Measurements from ENCODE around the gene POP4. TPM values are rescaled to one million over a fixed set of nuclear protein-coding genes. Genes with fewer than 3 reads are reported as not detected.
A peak's percentile ranks its signal among the peaks of the same experiment; 100 is the strongest.
"Not testable (repeated sequence)": the region's sequence is repeated elsewhere in the genome, so short reads cannot be mapped to it uniquely, and the experiment has no call there.

Gene POP4, protein sequence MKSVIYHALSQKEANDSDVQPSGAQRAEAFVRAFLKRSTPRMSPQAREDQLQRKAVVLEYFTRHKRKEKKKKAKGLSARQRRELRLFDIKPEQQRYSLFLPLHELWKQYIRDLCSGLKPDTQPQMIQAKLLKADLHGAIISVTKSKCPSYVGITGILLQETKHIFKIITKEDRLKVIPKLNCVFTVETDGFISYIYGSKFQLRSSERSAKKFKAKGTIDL
- 134 and 145 TPM in 2 replicates for total RNA-seq (2014; rRNA removed; shearing (Covaris generic))

DNA sequence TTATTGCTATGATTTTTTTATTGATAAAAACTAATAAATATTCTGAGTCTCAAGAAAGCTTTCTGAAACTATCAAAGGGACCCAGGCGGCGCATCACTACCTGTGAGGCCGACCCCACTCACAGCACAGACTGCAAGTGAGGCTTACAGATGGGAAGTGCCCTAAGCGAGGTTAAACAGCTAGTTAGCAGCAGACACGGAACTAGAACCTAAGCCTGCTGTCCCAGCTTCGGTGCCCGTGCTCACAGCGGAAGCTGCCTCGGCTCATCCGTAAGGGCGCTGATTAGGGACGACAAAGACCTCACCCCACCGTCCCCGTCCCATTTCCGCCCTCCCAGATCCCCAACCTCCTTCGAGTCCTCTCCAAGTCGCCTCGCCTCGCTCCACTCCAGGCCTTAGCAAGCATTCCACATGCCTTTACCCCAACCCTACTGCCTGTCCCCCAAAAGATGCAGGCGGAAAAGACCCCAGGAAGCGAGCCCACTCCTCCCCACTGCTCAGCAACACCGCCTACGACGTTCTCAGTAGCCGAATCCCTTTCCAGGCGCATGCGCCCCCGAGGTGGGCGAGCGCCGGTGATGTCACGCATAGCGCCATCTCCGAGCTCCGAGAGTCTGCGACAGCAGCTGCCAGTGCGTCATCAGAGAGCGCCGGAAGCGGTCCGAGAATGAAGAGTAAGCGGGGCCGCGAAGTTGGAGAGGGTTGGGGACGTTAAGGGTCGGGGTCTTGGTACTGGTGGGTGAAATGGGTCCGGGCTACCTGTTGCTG is at the start of gene POP4:
Gene POP4 (plus strand): TSS at position 631 of the 767 bp plus-strand sequence. CDS start 36 bp downstream, at position 667.
- DNase-seq (ENCODE audit: low read depth), result peak; percentile 95

DNA sequence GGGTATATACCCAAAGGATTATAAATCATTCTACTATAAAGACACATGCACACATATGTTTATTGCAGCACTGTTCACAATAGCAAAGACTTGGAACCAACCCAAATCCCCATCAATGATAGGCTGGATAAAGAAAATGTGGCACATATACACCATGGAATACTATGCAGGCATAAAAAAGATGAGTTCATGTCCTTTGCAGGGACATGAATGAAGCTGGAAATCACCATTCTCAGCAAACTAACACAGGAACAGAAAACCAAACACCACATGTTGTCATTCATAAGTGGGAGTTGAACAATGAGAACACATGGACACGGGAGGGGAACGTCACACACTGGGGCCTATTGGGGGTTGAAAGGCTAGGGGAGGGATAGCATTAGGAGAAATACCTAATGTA is 47.0 kb upstream of the POP4 start:
- not testable (repeated sequence) for DNase-seq (ENCODE audit: low read depth)

DNA sequence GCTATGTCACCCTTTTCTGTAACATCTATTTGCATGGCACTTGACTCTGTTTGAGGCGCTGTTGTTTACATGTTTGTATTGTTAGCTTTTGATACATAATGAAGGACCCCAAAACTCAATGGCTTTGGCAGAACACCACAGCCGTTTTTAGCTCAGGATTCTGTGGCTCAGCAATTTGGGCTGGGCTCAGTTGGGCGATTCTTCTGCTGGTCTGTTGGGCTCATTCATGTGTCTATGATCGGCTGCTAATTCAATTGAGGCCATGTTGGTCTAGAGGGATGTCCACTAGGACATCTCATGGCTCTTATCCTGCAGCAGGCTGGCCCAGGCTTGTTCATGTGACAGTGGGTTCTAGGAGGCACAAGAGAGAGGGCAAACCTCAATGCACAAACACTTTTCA is 46.3 kb upstream of the POP4 start:
- no peak for DNase-seq (ENCODE audit: low read depth)

DNA sequence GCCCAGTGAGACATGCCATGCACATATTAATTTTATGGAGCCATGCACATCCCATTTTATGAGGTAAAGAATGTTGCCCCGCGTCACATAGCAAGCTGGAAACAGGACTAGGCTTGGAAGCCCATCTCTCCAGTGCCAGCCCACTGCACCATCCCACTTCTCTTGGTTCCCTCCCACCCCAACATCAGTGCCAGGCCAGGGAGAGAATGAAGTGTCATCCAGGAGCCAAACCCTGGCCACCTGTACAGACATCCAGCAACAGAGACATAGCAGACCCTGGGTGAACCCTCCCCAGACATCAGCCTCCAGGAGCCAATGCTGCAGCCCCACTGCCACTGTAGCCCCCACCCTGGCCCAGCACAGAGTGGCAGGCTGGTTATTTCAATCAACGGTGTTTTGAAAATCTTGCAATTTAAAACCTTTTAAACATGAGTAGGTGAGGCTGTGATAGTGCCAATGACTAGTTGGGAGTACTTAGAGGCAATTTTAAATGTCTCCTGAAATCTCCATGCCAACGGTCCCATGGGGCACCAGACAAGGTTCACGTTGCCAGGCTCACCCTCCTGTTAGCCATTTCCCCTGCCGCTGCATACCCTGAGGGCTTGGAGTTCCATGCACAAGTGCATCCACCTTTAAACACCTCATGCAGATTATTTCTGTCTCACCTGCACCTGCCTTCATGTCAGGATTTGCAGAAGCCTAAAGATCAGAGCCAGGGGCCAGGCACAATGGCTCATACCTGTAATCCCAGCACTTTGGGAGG is 45.6 kb upstream of the POP4 start:
- no peak for DNase-seq (ENCODE audit: low read depth)

DNA sequence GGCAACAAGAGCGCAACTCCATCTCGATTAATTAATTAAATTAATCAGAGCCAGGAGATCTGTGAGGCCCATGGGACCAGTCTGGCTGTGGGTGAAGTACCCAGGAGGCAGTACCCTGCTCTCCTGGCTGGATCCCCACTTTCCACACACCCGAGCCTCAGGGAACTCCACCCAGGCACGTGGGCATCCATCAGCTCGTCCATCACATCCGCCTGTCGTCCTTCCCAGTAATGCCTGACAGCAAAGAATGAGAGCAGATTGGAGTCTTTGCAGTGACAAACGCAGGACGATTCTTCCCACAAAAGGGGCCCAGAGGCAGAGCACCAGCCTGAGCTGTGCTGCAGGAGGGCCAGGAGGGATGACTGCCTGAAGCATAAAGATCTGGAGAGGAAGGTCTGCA is 44.5 kb upstream of the POP4 start:
- DNase-seq (ENCODE audit: low read depth), result no peak

DNA sequence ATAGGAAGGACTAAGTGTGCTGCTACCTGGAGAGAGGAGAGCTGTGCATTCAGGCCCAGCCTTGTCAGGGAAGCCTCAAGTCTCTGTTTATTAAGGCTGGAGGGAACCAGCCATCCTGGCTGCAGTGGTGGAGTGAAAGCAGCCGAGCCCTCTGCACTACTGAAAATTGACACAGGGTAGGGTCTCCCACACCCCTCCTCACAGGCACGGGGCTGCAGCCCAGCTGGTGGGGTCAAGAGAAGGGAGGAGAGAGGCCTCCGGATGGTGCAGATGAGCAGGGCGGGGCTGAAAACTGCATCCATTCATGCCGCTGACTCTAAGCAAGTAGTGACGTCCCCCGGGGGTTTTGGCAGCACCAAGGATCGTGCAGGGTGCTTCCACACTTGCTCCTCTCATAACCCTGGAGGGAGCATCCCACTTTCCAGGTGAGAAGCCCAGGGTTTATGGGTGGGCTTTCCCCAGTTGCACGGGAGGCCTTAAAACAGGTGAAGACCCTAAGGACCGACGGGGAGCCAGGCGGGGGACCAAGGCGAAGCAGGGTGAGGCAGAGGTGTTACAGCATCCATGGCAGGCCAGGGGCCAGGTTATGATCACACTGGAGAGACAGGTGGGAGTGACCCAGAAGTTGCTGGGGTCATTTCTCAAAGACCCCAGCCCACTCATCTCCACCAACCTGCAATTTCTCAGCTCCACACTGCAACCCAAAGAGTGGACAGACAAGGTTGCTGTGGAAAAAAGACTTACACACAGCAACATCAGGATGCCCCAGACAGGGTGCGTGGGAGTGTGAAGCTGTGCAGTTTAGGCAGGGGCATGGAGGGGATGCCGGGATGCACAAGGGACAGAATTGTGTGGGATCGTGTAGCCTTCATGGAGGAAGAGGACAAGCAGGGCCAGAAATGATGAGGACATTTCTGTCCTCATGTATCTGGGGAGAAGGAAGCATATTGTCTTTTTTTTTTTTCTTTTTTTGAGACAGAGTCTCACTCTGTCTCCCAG is 43.5 kb upstream of the POP4 start:
- DNase-seq (ENCODE audit: low read depth), result no peak

DNA sequence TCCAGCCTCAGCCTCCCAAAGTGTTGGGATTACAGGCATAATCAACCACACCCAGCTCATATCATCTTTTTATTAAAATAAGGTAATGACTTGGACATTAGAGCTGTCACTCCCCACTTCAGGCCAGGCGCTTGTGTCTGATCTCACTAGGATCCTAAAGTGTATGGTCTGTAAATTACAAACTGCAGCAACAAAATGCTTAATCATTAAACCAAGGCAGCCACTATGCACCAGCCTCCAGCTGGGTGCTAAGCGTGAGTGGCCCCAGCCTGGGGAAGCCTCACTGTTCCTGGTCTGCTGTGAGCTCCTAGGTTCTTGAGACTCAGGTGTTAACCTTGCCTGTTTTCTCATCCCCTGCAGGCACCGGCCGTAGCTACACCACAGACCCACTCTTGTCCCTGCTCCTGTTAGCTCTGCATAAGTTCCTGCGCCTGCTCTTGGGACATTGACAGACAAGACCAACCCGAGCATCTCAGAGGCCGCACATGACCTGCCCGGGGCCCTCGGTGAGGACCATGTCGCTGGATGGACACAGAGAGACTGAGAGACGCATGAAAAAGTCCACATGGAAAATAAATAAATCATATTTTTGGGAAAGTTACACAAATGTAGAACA is 42.5 kb upstream of the POP4 start:
- DNase-seq (ENCODE audit: low read depth), result no peak

DNA sequence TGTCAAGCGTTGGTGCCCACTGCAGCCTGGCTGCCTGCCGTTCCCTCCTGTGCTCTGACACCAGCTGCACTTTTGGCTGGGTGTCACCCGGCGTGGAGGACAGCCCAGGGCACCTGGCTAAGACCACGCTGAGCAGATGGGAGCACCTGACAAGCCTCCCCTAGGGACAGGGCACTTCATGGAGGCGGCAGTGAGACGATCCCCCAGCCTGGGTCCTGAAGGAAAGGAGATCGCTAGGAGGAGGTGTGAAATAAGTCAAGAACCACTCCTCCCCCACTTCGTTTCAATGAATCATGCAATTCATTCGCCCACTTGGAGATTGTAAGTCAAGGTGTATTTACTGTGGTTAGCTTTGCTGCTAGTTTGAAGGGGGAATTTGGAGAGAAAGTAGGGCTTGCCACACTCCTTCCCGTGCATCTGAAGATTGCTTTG is 41.5 kb upstream of the POP4 start:
- no peak for DNase-seq (ENCODE audit: low read depth)

DNA sequence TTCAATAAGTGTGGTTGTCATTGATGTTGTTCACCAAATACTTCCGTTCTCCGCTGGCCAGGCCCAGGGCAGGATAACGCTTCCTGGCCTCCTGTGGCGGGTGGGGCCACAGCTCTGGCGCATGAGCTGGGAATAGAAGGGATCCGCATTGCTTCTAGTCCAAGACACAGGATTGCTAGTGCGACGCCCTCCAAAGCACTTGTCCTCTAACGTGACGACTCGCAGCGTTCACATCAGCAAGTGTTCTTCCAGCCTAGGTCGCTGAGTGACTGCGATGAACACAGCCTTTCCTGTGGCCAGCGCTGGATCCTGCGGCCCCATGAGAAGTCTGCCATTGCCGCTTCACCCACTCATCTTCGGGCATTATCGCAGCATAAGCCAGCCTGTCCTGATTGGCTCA is 40.9 kb upstream of the POP4 start:
- DNase-seq (ENCODE audit: low read depth), result no peak

DNA sequence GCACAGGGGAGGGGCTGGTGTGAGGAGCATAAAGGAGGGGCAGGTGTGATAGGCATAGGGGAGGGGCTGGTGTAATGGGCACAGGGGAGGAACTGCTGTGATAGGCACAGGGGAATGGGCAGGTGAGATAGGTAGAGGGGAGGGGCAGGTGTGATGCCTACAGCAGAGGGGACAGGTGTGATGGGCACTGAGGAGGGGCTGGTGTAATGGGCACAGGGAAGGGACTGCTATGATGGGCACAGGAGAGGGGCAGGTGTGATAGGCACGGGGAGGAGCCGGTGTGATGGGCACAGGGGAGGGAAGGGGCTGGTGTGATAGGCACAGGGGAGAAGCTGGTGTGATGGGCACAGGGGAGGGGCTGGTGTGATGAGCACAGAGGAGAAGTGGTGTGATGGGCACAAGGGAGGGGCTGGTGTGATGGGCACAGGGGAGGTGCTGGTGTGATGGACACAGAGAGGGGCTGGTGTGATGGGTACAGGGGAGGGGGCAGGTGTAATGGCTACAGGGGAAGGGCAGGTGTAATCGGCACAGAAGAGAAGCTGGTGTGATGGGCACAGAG is 39.5 kb upstream of the POP4 start:
- DNase-seq (ENCODE audit: low read depth), result no peak

DNA sequence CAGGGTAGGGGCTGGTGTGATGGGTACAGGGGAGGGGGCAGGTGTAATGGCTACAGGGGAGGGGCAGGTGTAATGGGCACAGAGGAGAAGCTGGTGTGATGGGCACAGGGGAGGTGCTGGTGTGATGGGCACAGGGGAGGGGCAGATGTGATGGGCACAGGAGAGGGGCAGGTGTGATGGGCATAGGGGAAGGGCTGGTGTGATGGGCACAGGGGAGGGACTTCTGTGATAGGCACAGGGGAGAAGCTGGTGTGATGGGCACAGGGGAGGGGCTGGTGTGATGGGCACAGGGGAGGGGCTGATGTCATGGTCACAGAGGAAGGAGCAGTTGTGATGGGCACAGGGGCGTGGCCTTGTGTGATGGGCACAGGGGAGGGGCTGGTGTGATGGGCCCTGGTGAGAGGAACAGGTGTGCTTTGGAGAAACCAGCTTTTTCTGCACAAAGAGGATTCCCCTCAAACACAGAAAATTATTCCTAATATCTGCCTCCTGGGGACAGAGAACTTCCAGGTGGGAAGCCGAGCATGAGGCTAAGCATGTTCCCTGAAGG is 38.6 kb upstream of the POP4 start:
- no peak for DNase-seq (ENCODE audit: low read depth)

DNA sequence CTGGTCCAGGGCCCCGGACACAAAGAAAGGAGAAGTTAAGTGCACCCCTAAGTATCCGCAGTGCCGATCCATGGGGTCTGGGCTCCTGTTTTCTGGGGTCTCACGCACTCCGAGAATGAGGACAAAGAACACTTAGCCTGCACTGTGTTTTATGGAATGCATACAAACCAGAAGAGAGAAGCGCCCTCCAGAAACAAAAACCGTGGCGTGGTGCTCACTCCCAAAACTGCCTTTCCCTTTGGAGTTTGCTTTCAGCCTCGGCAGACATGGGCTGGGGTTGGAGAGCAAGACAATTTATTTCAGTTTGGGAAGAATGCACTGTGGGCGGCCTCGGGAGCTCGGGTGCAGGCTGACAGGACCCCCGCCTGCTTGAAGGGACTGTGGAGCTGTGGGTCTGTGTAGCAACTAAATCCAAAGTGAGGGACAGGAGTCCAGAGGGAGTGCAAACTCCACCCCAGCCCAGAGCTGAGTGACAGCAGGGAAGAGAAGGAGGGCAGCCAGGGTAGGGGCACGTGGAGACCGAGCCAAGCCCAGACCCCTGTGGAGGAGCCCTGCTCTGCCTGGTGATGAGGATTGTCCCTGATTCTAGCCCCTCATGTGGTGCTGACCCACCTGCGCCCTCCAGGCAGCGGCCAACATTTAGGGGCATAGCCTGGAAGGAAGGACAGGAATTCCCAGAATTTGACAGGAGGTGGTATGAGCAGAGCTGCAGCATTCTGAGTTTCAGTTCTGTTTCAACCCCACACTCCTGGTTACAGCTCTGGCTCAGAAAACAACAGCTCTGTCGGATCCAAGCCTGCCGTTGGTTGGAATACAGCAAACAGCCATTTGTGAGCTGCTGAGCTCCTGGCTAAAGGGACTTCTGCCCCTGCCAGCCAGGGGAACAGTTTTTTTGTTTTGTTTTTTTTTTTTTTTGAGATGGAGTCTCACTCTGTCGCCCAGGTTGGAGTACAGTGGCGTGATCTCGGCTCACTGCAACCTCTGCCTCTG is 37.8 kb upstream of the POP4 start:
- DNase-seq (ENCODE audit: low read depth), result no peak

DNA sequence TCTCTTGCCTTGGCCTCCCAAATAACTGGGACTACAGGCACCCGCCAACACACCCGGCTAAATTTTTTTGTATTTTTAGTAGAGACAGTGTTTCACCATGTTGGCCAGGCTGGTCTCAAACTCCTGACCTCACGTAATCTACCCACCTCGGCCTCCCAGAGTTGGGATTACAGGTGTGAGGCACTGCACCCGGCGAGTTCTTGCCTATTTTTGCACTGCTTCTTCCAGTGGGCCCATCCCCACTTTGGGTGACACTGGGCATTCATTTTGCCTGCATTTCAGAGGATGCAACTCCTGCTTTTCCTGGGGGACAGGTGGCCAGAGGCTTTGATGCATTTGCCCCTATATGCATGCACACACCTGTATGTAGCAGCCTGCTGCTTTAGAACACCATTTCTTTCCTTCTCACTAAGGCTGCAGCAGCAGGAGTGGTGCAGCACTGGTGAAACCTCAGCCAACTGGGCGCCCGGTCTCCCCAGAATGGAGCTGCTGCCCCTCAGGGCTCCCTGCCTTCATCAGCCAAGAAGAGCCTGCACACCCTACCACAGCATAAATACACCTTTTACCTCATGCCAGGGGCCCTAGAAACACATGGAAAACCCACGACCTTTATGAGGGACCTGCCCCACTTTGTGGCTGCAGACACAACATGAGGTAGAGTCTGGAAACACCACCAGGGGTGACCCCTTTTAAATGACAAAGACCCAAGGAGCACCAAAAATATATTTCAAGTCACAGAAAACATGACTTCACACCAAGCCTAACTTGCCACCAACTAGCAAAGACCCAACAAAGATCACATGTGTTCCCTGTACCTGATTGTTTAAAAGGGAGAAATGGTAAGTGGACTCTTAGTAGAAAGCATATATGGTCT is 36.8 kb upstream of the POP4 start:
- no peak for DNase-seq (ENCODE audit: low read depth)

DNA sequence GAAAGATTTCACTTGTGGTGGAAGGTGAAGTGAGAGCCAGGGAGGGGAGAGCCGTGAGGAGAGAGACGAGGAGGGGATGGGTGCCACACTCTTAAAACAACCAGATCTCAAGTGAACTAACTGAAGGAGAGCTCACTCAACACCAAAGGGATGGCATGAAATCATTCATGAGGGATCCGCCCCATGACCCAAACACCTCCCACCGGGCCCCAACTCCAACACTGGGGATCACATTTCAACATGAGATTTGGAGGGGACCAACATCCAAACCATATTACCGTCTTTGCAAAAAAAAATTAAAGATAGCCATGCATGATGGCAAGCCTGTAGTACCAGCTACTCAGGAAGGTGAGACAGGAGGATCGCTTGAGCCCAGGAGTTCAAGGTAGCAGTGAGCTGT is 34.9 kb upstream of the POP4 start:
- no peak for DNase-seq (ENCODE audit: low read depth)

DNA sequence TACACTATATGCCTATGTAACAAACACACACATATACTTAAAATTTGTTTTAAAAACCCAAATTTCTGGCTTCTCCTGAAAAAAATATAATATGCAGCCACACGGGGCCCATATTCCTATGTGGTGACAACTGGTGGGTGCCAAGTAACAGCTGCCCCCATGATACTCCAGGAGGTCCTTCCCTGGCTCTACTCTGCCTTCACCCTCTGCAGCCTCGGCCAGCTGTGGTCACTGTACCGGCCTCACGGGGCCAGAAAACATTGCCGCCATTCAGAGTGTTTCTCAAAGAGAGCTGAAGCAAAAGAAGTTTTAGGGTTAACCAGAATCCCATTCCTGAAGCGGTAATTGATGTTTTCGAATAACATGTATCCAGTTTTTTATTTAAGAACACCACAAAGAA is 32.6 kb upstream of the POP4 start:
- no peak for DNase-seq (ENCODE audit: low read depth)

DNA sequence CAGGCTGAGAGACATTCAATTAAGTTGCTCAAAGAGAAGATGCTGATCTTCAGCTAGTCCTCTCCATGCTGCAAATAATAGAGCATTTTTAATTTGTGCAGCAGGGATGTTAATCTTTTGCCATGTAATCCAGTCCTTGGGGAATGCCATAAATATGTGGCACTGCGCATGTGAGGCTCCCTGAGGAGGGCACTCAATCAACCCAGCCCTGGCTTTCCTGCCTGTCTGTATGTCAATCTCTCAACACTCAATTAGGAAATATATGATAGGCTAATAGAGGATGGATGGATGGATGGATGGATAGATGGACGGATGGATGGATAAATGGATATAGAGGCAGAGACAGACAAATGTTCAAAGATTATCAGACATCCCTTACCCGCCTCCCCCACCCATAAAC is 31.6 kb upstream of the POP4 start:
- DNase-seq (ENCODE audit: low read depth), result no peak

DNA sequence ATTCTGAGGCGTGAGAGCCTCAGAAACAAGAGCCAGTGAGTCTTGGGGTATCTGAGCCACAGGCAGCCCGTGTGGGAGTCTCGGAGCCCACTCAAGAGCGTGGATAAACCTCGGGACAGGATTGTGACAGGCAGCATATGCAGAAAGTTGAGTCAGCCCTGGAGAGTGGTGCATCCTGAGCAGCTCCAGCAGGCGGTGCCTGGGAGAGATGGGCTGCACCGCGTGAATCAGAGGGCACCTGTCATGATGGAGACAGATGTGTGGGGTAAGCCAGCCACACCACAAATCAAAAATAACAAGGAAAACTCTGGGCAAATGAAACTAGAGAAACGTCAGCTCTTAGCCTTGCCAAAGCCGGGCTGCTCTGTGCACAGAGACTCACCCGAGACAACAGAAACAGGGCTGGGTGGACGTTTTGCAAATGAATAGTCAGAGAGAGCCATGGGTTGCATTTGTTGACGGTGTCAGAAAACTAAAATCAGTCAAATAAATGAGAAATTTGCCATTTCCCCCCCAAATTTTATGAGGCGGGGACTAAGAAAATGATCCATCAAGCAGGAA is 30.0 kb upstream of the POP4 start:
- peak; percentile 65 for DNase-seq (ENCODE audit: low read depth)

Data from RPMI7951 (cell line).